NCI-H526 treated with DMSO at 0.1 percent for 48 hours (cell line): ENCODE data around the gene ANKRD37.

Source experiments
- DNase-seq: peaks from one replicate; lab custom pipeline; 2025; lab: John Stamatoyannopoulos, UW

The ANKRD37 gene

DNA sequence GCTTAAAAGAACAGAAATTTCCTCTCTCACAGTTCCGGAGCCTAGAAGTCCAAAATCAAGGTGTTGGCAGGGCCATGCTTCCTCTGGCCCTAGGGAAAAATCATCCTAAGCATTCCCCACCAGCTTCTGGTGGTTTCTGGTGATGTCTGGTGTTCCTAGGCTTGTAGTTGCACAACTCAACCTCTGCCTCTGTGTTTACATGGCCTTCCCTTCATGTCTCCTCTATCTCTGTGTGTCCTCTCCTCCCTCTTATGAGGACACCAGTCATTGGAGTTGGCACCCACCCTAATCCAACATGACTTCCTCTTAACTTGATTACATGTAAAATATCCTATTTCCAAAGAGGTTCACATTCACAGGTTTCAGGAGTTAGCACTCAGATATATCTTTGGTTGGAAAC lies 16.3 kb upstream of the ANKRD37 start:
- no peak for DNase-seq

DNA sequence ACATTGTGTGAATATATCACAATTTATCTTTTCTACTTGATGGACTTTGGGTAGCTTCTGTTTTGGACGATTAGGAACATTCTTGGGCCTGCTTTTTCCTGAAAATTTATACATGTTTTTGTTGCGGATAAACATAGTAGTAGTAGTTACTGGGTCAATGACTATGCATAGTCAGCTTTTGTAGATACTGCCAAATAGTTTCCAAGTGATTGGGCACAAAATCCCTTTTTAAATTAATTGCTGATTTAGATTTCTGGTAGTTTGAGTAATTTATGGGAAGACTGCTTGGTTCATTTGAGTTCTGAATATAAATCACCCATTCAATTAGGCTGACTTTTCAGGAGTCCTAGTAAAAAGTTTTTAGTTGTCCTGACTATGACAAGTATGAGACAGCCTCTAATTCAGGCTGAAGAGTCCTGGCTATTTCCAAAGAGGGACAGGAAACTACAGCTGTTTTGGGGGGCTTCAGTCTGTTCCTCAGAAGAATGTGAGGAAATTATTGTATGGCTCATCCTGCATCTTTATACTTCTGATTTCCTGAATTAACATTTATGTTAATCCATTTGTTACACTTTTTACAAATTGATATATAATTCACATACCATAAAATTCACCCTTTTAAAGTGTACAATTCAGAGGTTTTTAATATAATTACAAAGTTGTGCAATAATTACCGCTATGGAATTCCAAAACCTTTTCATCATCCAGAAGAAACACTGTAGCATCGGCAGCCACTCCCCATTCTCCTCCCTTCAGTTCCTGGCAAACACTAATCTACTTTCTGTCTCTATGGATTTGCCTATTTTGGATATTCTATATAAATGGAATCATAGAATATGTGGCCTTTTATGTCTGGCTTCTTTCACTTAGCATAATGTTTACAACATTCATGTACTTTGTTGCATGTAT lies 15.1 kb upstream of the ANKRD37 start:
- no peak for DNase-seq

DNA sequence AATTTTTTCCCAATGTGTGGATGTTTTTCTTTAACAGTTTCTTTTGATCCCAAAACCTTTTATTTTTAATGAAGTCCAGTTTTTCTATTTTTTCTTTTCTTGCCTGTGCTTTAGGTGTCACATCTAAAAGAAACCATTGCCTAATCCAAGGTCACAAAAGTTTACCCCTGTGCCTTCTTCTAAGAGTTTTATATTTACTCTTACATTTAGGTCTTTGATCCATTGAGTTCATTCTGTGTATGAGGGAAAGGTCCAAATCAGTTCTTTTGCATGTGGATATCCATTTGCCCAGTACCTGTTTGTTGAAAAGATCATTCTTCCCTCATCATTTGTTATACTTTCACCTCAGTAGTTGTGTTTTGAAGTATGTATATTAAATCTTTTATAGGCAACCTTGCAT lies 13.9 kb upstream of the ANKRD37 start:
- DNase-seq: no peak

DNA sequence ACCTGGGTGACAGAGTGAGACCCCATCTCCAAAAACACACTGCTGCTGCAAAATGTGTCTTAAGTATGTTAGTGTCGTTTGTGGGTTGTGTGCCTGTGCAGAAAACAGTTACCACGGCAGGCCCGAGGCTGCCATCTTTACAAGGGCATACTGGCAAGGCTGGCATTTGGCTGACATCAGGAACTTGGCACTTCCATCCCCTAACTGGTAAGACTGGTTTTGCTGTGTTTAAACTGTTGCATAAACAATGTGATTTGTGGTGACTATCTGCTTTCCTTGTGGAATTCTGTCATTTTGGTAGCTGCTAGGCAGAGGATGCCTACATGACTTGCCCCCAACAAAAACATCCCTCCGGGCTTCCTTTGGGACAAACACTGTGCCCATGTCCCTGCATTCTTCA lies 13.2 kb upstream of the ANKRD37 start:
- DNase-seq: no peak

DNA sequence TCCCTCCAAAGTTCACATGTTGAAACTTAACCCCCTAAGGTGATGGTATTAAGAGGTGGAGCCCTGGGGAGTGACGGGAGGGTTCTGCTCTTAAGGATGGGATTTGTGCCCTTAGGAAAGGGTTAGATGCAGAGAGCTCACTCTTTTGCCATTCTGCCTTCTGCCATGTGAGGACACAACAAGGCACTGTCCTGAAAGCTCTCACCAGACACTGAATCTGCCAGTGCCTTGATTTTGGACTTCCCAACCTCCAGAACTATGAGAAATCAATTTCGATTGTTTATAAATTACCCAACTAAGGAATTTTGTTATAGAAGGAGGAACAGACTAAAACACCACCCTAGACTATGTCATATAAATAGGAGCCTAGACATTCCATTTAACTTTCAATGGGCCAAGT lies 12.6 kb upstream of the ANKRD37 start:
- no peak for DNase-seq

DNA sequence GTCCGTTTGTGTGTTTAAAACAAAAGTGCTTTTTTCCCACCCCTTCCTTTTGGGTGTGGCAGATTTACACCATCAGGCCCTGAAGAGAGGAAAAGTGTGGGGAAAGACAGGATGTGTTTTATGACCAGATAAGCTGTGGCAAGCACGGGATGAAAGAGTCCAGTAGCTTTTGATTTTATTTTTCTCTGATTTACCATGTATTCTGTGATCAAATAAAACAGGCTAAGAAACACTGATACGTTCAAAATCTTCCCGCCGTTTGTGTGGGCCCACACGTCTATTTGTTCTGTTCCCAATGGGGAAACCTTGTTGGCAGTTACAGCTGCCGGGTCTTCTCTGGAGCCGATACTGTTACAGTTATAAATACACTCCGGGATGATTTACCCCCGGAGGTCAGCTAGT lies 11.7 kb upstream of the ANKRD37 start:
- DNase-seq: no peak

DNA sequence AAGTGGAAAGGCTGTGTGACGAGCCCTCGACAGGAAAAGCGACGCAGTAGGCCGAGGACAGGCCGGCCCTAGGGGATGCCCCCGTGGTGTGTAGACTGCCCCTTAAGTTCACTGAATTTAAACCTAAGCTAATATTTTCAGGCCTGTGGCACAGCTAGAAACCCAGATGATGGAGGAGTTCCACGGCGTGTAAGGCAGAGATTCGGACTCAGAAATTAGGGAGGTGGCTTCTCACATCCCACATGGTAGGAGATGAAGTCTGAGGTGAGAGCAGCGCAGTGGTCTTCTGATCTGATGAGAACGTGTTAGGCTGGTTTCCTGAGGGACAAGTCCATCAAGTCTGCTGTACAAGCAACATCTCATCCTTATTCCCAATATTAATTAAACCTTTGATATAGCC lies 8.7 kb upstream of the ANKRD37 start:
- no peak for DNase-seq

DNA sequence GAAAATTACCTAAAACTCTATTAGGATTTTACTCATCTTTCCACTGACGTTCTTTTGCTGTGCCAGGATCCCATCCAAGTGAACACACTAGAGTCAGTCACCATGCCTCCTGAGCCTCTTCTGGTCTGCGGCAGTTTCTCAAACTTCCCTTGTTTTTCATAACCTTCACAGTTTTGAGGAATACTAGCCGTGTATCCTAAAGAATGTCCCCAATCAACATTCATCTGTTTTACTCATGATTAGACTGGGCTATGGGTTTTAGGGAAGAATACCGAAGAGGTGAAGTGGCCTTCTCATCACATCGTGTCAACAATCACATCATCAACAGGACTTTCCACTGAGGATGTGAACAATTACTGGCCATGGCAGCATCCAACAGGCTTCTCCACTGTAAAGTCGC lies 5.7 kb upstream of the ANKRD37 start:
- no peak for DNase-seq

DNA sequence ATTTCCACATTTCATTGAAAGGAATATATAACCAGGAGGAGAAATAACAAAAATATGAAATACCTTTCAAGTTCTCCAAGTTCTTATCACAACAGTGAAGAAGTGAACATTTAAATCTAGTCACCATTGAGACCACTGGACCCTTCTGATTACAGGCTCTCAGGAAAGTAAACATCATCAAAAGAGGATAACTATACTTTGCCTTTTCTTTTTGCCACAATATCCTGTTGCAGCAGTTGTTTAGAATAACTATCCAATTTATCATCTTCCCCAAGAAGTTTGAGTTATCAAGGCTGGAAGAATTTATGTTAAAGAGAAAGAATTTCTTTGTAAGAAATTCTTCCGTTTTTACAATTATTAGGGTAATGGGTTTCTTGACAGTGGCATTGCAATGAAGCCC lies 4.5 kb upstream of the ANKRD37 start:
- DNase-seq: no peak

DNA sequence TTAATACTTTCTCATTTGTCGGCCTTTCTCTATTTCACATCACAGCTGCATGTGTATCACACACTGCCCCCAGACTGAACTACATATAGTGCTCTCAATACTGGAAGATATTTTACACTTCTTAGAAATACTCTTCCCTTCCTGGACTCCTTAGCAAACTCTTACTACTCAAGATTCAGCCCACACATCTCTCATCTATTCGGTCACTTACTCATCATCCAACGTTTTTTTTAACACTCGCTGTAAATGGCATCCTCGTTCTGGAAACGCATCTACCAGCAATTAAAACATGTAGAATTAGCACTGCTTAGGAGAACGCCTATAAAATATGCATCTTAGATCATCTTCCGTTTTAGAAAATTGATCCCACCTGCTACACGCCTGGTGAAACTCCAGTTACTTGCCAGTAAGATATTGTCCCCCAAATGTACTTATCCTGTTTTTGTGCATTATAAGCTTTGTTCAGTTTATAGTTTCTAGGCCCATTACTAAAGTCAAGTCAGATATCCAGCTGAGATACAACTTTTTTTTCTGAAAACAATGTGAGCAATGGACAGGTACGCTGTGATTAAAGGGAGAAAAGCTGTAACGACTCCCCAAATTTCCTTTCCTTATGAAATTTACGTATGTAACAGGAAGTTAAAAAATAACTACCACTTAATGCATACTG lies 1.9 kb upstream of the ANKRD37 start:
- no peak for DNase-seq

DNA sequence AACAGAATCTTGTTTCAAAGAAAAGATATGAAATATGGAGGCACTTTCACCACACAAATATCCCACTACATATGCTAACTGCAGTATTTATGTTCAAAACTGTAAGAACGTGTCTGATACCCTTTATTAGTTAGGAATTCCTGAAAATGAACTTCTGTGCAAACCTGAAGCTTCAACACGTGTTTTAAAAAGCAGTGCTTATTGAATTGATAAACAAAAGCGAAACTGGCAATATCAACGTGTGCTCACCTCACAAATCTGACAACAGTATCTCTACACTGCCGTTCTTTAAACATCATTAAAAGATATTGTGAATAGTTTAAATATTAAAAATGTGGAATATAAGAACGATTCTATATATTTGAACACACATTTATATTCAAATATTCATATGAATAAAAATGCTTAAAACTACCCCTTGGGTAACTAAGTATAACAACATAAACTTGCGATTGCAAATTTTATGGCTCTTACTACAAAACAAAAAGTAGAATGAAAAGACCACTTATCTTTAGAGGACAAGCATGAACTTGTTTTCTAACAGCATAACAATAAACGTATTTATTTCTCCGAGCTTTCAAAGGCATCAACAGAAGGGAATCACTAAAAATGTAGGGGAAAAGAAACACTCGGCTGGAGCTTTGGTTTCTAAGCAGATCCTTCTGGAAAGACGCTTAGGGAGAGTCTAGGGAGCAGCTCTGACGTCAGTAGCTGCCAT lies 1.2 kb upstream of the ANKRD37 start, which contains the start of gene LRP2BP:
LRP2BP (minus strand) TSS at position 687 of the 718 bp plus-strand sequence. CDS start 17,738 bp downstream, outside the sequence.
- peak; percentile 12 for DNase-seq

DNA sequence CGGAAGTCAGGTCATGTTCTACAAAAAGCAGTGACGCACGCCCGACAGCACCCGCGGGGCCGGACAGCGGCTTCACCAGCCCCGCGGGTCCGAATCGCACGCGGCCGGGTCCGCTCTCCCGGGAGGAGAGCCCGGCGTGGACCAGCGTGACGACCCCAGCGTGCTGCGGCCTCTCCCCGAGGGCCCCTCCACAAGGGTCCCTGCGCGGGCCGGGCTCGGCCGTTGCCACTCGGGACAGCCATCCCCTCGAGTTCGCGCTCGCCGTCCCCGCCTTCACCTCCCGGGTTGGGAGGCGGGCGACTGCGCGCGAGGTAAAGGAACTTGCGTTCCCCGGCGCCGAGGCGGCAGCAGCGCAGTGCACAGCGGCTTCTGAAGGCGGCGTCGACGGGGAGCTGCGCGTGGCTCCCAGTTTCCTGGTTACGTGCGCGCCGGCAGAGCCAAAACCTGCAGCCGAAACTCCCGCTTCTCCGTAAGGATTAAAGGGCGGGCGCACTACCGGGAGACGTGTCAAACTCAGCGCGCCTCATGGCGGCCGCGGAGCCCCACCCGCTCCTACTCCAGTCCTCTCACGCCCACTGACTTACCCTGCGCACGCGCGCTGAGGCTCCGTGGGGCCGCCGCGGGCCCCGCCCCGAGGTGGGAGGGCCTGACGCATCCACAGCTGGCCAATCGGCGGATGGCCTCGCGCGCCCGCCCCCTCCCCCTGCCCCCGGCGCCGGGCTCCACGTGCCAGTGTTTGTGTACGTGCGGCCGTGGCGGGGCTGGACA lies 501 bp upstream of the ANKRD37 start:
- DNase-seq: peak; percentile 84

DNA sequence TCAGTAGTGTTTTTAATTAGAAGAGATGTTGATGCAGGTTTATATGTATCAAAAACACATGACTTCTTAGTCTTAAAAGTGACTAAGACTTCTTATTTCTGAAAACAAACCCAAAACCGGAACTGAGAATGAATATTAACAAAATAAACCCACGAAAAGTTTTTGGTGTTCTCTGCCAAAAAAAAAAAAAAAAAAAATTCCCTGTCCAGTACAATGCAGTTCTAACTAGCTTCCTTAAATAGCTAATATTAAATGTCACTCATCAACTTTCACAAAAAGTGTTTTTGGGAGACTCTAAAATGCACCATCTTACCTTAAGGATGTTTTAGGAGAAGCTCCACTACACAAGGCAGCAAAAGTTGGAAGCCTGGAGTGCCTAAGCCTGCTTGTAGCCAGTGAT lies 2.0 kb downstream of the ANKRD37 start:
- no peak for DNase-seq

DNA sequence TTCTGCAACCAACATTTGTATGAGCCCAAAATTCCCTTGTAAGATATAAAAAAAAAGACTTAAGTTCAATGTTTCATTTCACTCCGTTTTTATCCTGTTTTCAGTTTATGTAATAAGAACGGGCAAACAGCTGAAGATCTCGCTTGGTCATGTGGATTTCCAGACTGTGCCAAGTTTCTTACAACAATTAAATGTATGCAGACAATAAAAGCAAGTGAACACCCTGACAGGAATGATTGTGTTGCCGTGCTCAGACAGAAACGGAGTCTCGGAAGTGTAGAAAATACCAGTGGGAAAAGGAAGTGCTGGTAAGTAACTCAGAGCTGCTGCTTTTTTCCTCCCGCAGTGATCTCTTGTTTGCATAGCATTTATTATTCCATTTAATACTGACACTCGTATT lies 2.8 kb downstream of the ANKRD37 start:
- DNase-seq: no peak

DNA sequence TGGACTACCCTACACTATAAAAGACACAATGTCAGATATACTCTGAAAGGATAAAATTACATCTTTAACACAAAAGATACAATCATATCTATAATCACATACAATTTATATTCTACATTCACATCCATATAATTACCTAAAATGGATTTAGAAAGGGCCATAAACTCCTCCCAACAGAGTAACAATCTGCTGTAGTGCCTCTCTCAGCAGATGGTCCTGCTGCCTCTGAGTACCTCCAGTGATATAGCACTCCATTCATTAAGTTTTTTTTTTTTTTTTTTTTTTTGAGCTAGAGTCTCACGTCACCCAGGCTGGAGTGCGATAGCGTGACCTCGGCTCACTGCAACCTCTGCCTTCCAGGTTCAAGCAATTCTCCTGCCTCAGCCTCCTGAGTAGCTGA lies 7.4 kb downstream of the ANKRD37 start:
- DNase-seq: no peak

DNA sequence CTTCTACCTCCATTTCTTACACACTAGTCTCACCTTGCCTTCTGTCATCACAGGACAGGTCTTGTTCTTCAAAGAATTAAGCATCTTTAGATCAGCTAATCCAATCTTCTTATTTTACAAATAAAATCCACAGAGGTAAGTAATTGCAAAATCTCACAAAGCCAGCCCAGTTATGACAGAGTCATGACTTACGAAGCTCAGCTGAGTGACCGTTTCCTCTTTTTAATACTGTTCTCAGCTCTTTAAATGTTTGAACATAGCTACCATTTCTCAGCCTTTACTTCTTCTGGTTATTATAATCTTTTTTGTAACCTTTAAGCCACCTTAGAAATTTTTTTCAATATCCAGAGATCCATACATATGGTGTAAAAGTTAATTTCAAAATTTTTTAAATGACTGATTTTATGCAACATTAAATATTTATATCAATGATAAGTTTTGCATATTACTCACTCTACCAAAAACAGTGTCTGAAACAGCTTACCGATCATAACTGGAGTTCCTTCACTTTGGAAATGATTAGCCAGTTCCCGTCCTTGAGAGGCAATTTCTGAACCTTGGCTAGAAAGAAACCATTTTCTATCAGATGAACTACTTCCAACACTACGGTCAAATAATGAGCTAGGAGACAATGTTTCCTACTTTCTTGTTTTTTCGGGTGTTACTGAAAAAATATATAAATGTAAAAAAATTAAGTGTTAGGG lies 8.8 kb downstream of the ANKRD37 start:
- DNase-seq: no peak

DNA sequence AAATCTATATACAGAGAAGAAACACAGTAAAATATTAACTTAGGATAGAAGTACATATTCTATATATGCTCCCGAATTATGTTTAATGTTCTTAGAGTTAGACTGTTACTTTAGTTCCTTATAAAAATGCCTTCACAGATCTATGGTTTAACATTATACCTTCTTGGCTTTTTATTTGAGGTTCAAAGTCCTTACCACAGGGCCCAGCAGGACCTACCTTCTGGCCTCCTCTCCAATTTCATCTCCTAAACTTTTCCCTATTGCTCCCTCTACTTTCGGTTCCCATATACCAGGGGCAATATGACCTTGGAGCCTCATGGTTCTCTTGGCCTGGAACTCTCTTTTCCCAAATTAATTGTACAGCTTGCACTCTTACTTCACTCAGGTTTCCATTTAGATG lies 11.8 kb downstream of the ANKRD37 start:
- DNase-seq: no peak

DNA sequence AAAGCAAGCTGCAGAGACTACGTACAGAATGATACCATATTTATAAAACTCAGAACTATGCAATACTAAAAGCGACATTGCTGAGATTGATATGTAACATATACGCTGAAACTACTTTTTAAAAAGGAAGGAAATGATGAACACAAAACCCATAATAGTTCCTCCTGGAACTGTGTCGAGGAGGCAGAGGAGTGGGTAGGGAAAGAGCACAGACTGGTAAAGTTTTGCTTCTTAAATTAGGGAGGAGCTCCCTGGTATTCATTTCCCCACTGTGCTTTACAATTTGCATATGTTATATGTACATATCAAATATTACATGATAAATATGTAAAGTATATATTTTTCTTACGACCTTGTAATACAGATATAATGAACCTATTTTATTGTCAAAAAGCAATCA lies 15.2 kb downstream of the ANKRD37 start:
- no peak for DNase-seq

DNA sequence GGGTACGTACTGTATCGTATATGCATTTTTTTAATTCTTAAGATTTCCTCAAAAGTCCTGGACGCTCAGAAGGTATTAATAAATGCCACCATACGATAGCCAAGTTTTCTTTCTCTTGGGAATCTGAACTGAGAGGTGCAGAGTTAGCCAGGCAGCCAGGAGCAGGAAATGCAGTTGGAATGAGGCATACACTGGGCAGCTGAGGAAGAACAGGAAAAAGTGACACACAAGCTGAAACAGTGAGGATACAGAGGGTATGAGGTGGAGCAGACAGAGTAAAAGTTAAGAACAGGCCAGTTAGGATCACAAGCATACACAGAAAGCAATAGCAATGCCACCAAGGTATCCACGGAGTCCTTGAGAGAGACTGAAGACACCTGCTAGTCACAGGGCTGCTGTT lies 15.8 kb downstream of the ANKRD37 start:
- no peak for DNase-seq

DNA sequence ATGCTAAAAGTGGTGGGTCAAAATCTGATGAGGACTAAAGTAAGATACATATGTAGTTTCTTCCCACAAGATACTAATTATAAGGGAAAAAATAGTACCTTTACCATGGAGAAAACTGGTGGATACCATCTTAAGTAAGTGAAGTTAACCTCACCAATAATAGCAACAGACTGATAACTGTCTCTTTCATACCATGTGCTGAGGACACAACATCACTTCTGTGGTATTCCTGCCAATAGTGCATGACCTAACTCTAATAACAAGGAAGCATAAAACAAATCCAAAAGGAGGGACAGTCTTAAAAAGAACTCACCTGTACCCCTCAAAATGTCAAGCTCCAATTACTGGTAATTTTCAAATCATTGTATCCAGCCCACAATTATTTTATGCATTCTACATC lies 20.3 kb downstream of the ANKRD37 start:
- DNase-seq: no peak

DNA sequence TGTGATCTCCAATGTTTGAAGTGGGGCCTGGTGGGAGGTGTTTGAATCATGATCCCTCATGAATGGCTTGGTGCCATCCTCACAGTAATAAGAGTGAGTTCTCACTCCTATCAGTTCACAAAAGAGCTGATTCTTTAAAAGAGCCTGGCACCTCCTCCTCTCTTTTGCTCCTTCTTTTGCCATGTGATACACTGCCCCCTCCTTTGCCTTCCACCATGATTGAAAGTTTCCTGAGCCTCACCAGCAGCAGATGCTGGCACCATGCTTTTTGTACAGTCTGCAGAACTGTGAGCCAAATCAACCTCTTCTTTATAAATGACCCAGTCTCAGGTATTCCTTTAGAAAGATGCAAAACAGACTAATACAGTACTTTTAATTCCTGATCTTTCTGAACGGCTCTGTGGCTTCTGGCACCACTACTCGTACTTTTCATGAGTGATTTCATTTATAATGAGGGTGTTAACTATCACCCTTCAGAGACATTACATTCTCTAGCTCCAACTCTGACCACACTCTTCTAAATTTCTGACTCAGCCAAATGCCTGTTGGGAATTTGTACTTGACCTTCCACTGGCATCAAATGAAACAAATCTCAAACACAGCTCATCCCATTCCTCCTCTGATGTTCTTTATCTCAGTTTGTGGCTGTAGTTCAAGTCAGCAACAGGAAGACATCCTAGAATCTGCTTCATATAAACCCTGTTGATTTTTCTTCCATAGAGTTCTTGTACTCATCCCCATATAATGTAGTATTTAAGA lies 24.9 kb downstream of the ANKRD37 start:
- DNase-seq: no peak
